H1 (cell line): Measurements from ENCODE around the gene NT5M. TPM values are rescaled to one million over a fixed set of nuclear protein-coding genes. Genes with fewer than 3 reads are reported as not detected.

Experiments
- BRCA1 ChIP-seq: IDR thresholded peaks from 2 replicates; pipeline ENCODE4 v1.6.1; 2012; ENCODE audit warnings: low read depth, low read length, improper control_type of control experiment
- NRF1 ChIP-seq: IDR thresholded peaks from 2 replicates; pipeline ENCODE4 v1.6.1; 2011; ENCODE audit warnings: mild to moderate bottlenecking, low read depth, low read length, improper control_type of control experiment
- SIRT6 ChIP-seq: IDR thresholded peaks from one replicate; pipeline ENCODE4 v1.7.1; 2012; ENCODE audit warnings: low read length, inconsistent platforms
- SP2 ChIP-seq: IDR thresholded peaks from 2 replicates; pipeline ENCODE4 v1.6.1; 2012; ENCODE audit warnings: mild to moderate bottlenecking, low read length, inconsistent platforms
- SRF ChIP-seq: IDR thresholded peaks from 2 replicates; pipeline ENCODE4 v1.6.1; 2011; ENCODE audit warnings: mild to moderate bottlenecking, low read depth, low read length, moderate library complexity
- SUZ12 ChIP-seq: fragments of 200-600 bp; sonication (generic); IDR thresholded peaks from 2 replicates; pipeline ENCODE4 v1.6.1; 2012; ENCODE audit warnings: mild to moderate bottlenecking, inconsistent platforms, low read length, moderate library complexity, mixed read lengths
- polyA plus RNA-seq, 7 experiments: library from polyadenylated mRNA; depleted of rRNA in 3 of 7; stranded (reverse) in 5 of 7; unstranded in 2 of 7; fragments of >200 nt in 5 of 7; fragments of 200-250 nt in 2 of 7; gene quantifications; 1 replicate in 5 of 7; 2 replicates in 1 of 7; 4 replicates in 1 of 7; pipeline versions ENCODE4 v1.2.1 to v1.2.3, GENCODE V29; 2011 to 2013; ENCODE audit warnings: missing spikeins in 2 of 7, mixed read lengths in 2 of 7
- total RNA-seq: library from RNA; stranded (reverse); fragmentation: NEBNext Ultra II Directional; extraction: Animal tissue kit (Norgen Biotek cat#: 25700); gene quantifications from 2 replicates; pipeline ENCODE4 v1.2.1, GENCODE V29; 2021

The NT5M gene
- total and polyA plus RNA-seq, 2 of the 8 experiments (the other 6 are each of a cell fraction or from before 2014, with no cell fraction given) = 7.6 to 18.2 TPM

DNA sequence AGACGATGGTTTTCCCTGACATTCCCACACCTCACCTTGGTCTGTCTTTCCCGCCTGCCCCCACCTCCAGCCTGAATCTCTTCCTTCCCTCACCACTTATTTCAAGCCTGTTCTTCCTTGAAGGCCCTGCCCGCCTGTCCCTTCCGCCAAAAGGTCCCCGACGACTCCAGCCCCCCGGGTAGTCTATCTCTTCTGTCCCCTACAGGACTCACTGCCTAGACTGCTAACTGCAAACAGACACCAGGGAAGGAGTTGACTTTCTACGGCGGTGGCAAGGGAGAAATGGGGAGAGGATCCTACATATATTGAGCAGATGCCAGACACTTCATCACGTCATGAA, 53.7 kb downstream of the NT5M start (continued):
- TF ChIP-seq SP2 (no peak), SIRT6 (no peak), SUZ12 (no peak), BRCA1 (no peak), SRF (no peak), NRF1 (no peak)
